Hepatocyte (in vitro differentiated cells): Measurements from ENCODE around the gene TGM3. TPM values are rescaled to one million over a fixed set of nuclear protein-coding genes. Genes with fewer than 3 reads are reported as not detected.

ENCODE experiments used
- DNase-seq: peaks from one replicate; pipeline ENCODE4 v3.0.0-alpha.2; 2016; ENCODE audit warnings: low spot score
- H2AFZ ChIP-seq: fragments of 200-600 bp; sonication (generic); 2 replicates; pipeline ENCODE4 v1.6.0; 2016; ENCODE audit warnings: antibody characterized with exemption, mild to moderate bottlenecking
- H3K27ac ChIP-seq: fragments of 200-600 bp; sonication (generic); 2 replicates; pipeline ENCODE4 v1.5.1; 2016; ENCODE audit warnings: mild to moderate bottlenecking
- H3K27me3 ChIP-seq: fragments of 200-600 bp; sonication (generic); 2 replicates; pipeline ENCODE4 v1.6.1; 2016
- H3K36me3 ChIP-seq: fragments of 200-600 bp; sonication (generic); replicated peaks from 2 replicates; pipeline ENCODE4 v1.5.1; 2016; ENCODE audit warnings: low read depth; ENCODE audit not compliant: insufficient read depth
- H3K4me1 ChIP-seq: fragments of 200-600 bp; sonication (generic); 2 replicates; pipeline ENCODE4 v1.5.1; 2016; ENCODE audit warnings: mild to moderate bottlenecking, moderate library complexity; ENCODE audit not compliant: insufficient read depth
- H3K4me2 ChIP-seq: fragments of 200-600 bp; sonication (generic); 2 replicates; pipeline ENCODE4 v1.6.0; 2016
- H3K4me3 ChIP-seq: fragments of 200-600 bp; sonication (generic); 2 replicates; pipeline ENCODE4 v1.5.1; 2016; ENCODE audit warnings: mild to moderate bottlenecking
- H3K79me2 ChIP-seq: fragments of 200-600 bp; sonication (generic); 2 replicates; pipeline ENCODE4 v1.6.0; 2017; ENCODE audit warnings: mild to moderate bottlenecking
- H3K9me2 ChIP-seq: fragments of 200-600 bp; sonication (generic); replicated peaks from 2 replicates; pipeline ENCODE4 v1.6.0; 2017; ENCODE audit warnings: mild to moderate bottlenecking; ENCODE audit not compliant: insufficient read depth
- H3K9me3 ChIP-seq: fragments of 200-600 bp; sonication (generic); 2 replicates; pipeline ENCODE4 v1.5.1; 2016; ENCODE audit warnings: low read depth, mild to moderate bottlenecking
- H4K20me1 ChIP-seq: fragments of 200-600 bp; sonication (generic); 2 replicates; pipeline ENCODE4 v1.6.0; 2016; ENCODE audit warnings: mild to moderate bottlenecking; ENCODE audit not compliant: insufficient read depth, poor library complexity, severe bottlenecking
- EZH2 ChIP-seq: fragments of 200-600 bp; sonication (generic); IDR thresholded peaks from 2 replicates; pipeline ENCODE4 v1.6.1; 2016; ENCODE audit warnings: antibody characterized with exemption, mild to moderate bottlenecking, borderline replicate concordance
- EZH2phosphoT487 ChIP-seq: fragments of 200-600 bp; sonication (generic); IDR thresholded peaks from one replicate; pipeline ENCODE4 v1.6.1; 2018; ENCODE audit warnings: antibody characterized with exemption, mild to moderate bottlenecking, low read depth, moderate library complexity; ENCODE audit not compliant: unreplicated experiment, severe bottlenecking
- WGBS: methylation state at CpG from one replicate; pipeline ENCODE4 v1.1.6; 2016; ENCODE audit warnings: low lambda C conversion rate; ENCODE audit errors: missing lambda C conversion rate; 5-methylcytosine and 5-hydroxymethylcytosine counted together
- polyA plus RNA-seq: library from polyadenylated mRNA; unstranded; fragments of >200 nt; fragmentation: Nextera tagmentation; extraction: Ambion mirVana; gene quantifications from 2 replicates; pipeline ENCODE4 v1.2.1, GENCODE V29; 2016
- total RNA-seq: library from RNA; depleted of rRNA; stranded (reverse); fragments of >200 nt; gene quantifications from 2 replicates; pipeline ENCODE4 v1.2.3, GENCODE V29; 2014
- TF ChIP-seq, protein P1 (sequence below): fragments of 200-600 bp; sonication (generic); IDR thresholded peaks from 2 replicates; pipeline ENCODE4 v1.5.1; 2016; ENCODE audit warnings: antibody characterized with exemption, mild to moderate bottlenecking; ENCODE audit not compliant: poor library complexity

TGM3 gene
- total and polyA plus RNA-seq, 2 experiments from 2014 or later = 0.15 to 0.23 TPM

DNA sequence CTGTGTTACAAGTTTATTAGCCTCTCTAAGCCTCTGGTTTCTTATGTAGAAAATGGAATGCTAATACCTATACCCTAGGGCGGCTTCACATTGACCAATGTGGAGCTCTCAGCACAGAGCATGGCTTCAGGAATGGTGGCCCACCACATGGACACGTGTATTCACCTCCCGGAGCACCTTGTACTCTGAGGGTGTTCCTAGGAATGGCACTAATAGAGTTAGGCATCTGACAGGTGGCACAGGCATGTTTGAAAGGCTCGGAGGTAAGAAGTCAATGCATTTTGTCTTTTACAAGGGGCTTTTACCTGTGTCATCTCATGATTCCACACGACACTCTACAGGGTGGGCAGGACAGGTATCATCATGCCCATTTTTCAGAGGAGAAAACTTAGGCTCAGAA, 5.3 kb upstream of the TGM3 start:
- WGBS = 93% methylated on average over 5 of the region's 5 CpGs
- Histone ChIP-seq H3K4me3 (no peak overlapping the region), H3K9me3 (no peaks in the 10 kb centered on the region), H3K27me3 (no peaks in the 10 kb centered on the region), H2AFZ (no peak overlapping the region), H3K79me2 (no peaks in the 10 kb centered on the region), H3K4me1 (no peaks in the 10 kb centered on the region), H3K4me2 (no peak overlapping the region), H4K20me1 (no peaks in the 10 kb centered on the region), H3K9me2 (no peaks in the 10 kb centered on the region), H3K27ac (no peak overlapping the region), H3K36me3 (no peaks in the 10 kb centered on the region)
- TF ChIP-seq EZH2 = no peak
- TF ChIP-seq EZH2phosphoT487 = no peak
- TF ChIP-seq, protein P1, sequence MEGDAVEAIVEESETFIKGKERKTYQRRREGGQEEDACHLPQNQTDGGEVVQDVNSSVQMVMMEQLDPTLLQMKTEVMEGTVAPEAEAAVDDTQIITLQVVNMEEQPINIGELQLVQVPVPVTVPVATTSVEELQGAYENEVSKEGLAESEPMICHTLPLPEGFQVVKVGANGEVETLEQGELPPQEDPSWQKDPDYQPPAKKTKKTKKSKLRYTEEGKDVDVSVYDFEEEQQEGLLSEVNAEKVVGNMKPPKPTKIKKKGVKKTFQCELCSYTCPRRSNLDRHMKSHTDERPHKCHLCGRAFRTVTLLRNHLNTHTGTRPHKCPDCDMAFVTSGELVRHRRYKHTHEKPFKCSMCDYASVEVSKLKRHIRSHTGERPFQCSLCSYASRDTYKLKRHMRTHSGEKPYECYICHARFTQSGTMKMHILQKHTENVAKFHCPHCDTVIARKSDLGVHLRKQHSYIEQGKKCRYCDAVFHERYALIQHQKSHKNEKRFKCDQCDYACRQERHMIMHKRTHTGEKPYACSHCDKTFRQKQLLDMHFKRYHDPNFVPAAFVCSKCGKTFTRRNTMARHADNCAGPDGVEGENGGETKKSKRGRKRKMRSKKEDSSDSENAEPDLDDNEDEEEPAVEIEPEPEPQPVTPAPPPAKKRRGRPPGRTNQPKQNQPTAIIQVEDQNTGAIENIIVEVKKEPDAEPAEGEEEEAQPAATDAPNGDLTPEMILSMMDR = no peak
- no peak for DNase-seq

DNA sequence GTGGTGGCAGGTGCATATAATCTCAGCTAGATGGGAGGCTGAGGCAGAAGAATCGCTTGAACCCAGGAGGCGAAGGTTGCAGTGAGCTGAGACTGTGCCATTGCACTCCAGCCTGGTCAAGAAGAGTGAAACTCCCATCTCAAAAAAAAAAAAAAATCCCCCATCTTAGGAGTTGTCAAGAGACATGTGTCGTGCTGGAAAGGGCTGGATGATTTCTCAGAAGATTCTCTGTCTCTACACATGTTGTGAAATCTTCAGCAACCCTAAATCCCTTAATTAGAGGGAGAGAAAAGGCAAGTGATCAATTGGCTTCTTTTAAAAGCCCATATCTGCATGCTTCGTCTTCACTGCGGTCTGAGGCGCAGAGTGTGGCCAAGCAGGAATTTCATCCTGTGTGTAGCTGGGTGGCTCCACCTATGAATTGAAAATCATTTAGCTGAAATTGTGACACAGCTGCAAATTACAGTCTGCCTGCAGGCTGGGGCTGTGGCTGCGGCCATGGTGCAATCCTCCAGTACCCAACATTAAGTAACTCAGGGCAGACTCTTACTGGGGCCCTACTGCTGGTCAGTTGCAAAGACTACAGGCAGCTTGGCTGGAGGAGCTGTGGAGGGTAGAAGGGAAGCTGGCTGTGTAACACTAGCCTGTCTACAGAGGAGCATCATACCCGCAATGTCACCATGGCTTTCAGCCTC, 3.2 kb upstream of the TGM3 start:
- H3K27ac ChIP-seq = no peak overlapping the region

DNA sequence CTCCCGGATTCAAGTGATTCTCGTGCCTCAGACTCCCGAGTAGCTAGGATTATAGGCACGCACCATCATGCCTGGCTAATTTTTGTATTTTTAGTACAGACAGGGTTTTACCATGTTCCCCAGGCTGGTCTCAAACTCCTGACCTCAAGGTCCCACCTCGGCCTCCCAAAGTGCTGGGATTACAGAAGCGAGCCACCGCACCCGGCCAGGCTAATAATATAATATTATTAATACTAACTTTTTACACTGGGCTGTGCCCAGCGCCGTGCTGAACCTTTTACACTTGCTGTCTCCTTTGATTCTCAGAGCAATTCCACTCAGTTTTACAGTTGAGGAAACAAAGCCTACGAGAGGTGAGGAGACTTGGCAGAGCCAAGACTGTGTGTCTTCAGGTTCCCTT, 2.3 kb upstream of the TGM3 start:
- no peaks in the 10 kb centered on the region for H3K4me1 ChIP-seq
- no peaks in the 10 kb centered on the region for H3K9me2 ChIP-seq
- no peak overlapping the region for H2AFZ ChIP-seq
- H3K27me3 ChIP-seq = no peaks in the 10 kb centered on the region
- H3K36me3 ChIP-seq = no peaks in the 10 kb centered on the region
- no peaks in the 10 kb centered on the region for H3K9me3 ChIP-seq
- no peaks in the 10 kb centered on the region for H3K79me2 ChIP-seq
- H3K4me3 ChIP-seq = no peak overlapping the region
- TF ChIP-seq, protein P1 = no peak
- TF ChIP-seq EZH2 = no peak
- no peak for DNase-seq
- no peak overlapping the region for H3K27ac ChIP-seq
- 95% methylated on average over 11 of the region's 11 CpGs for WGBS
- H3K4me2 ChIP-seq = no peak overlapping the region
- H4K20me1 ChIP-seq = no peaks in the 10 kb centered on the region

More for the DNA sequence above, 3.2 kb upstream of the TGM3 start:
- Histone ChIP-seq H3K4me1 (no peaks in the 10 kb centered on the region), H3K79me2 (no peaks in the 10 kb centered on the region), H4K20me1 (no peaks in the 10 kb centered on the region), H3K36me3 (no peaks in the 10 kb centered on the region), H3K9me2 (no peaks in the 10 kb centered on the region), H3K9me3 (no peaks in the 10 kb centered on the region), H3K4me3 (no peak overlapping the region), H2AFZ (no peak overlapping the region), H3K27me3 (no peaks in the 10 kb centered on the region), H3K4me2 (no peak overlapping the region)
- TF ChIP-seq, protein P1 = no peak
- no peak for TF ChIP-seq EZH2
- TF ChIP-seq EZH2phosphoT487 = no peak
- 79% methylated on average over 8 of the region's 8 CpGs for WGBS
- DNase-seq = peak; percentile 24

DNA sequence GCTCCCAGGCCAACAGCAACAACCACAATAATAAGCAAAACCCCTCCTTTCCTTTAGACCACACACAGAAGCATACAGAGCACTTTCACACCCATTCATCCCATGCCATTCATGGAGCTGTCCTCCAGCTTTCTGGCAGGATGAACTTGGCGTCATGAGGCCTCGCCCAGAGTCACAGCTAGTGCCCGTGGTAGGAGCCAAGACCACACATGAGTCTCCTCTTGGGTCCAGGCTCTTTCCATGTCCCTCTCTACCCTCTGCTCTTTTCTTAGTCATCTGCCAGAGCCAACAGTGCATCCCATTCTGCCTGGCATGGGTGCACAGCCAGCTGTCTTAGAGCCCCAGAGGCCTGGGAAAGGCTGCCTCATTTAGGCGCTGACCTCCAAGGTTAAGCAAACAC, 1.8 kb upstream of the TGM3 start:
- no peak overlapping the region for H2AFZ ChIP-seq
- H3K79me2 ChIP-seq = no peaks in the 10 kb centered on the region
- no peak overlapping the region for H3K4me2 ChIP-seq
- H3K4me3 ChIP-seq = no peak overlapping the region
- TF ChIP-seq, protein P1 = no peak
- TF ChIP-seq EZH2 (no peak), EZH2phosphoT487 (no peak)
- no peak for DNase-seq
- no peaks in the 10 kb centered on the region for H3K36me3 ChIP-seq
- no peaks in the 10 kb centered on the region for H3K4me1 ChIP-seq
- no peaks in the 10 kb centered on the region for H4K20me1 ChIP-seq
- no peaks in the 10 kb centered on the region for H3K9me3 ChIP-seq
- WGBS = 92% methylated on average over 4 of the region's 4 CpGs
- H3K27me3 ChIP-seq = no peaks in the 10 kb centered on the region
- H3K9me2 ChIP-seq = no peaks in the 10 kb centered on the region
- no peak overlapping the region for H3K27ac ChIP-seq
